Measurements from ENCODE around the gene ATP6V0C. TPM values are rescaled to one million over a fixed set of nuclear protein-coding genes. Genes with fewer than 3 reads are reported as not detected.
A peak's percentile ranks its signal among the peaks of the same experiment; 100 is the strongest.
"Not testable (repeated sequence)": the region's sequence is repeated elsewhere in the genome, so short reads cannot be mapped to it uniquely, and the experiment has no call there.

ATP6V0C gene
- total and polyA plus RNA-seq, 9 donors: 34.8 to 143 (median 119) TPM

DNA sequence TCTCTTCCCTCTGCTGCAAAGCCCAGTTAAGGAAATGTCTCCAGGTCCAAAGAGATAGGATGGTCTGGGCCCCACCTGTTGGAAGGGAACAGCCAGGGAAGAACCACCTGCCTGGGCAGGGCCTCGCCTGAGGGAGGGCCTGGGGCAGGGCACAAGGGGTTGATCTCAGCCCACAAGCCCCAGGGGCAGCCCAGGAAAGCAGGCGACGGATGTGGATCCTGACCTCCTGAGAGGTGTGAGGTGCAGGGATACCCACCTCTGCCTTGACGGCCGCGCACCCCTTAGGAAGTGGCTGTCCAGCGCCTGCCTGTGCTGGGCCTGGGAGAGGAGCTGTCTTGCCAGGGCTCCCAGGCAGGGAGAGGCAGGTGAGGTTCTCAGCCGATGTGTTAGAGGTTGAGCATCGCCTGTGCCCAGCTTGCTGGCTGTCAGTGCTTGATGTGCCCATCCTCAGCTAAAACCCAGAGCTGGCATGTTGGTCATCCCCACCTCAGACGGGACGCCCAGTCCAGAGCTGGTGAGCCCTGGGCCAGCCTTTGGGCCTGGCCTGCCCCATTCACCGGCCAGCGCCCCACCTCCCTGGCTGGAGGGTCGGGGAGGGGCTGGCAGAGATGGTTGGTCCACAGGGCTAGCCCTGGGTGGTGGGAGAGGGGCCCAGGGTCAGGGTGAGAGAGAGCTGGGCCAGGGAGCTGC is 17.0 kb downstream of the ATP6V0C start:
- Histone ChIP-seq H3K27ac (peak overlapping the region; percentile 76 to 88), H3K4me3 (no peak overlapping the region), H3K27me3 (no peaks in the 10 kb centered on the region), H3K9me3 (no peaks in the 10 kb centered on the region), H3K4me1 (ENCODE audit: insufficient read depth) (peaks cover 2% of the 10 kb centered on the region), H3K36me3 (no peaks in the 10 kb centered on the region)
- TF ChIP-seq, protein P1, sequence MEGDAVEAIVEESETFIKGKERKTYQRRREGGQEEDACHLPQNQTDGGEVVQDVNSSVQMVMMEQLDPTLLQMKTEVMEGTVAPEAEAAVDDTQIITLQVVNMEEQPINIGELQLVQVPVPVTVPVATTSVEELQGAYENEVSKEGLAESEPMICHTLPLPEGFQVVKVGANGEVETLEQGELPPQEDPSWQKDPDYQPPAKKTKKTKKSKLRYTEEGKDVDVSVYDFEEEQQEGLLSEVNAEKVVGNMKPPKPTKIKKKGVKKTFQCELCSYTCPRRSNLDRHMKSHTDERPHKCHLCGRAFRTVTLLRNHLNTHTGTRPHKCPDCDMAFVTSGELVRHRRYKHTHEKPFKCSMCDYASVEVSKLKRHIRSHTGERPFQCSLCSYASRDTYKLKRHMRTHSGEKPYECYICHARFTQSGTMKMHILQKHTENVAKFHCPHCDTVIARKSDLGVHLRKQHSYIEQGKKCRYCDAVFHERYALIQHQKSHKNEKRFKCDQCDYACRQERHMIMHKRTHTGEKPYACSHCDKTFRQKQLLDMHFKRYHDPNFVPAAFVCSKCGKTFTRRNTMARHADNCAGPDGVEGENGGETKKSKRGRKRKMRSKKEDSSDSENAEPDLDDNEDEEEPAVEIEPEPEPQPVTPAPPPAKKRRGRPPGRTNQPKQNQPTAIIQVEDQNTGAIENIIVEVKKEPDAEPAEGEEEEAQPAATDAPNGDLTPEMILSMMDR (IDR thresholded peaks at IDR 0.05): no peak
- no peak for TF ChIP-seq EP300 (IDR thresholded peaks at IDR 0.05)
- TF ChIP-seq POLR2A (IDR thresholded peaks at IDR 0.05): no peak
- WGBS, 3 donors: 81 to 85% (median 83%) methylated on average over 14 of the region's 14 CpGs
- peak in 3 of 5 donors; percentile 31 to 55 (median 49) for DNase-seq
- intact Hi-C loops (cut with DNase I): no loop called here

DNA sequence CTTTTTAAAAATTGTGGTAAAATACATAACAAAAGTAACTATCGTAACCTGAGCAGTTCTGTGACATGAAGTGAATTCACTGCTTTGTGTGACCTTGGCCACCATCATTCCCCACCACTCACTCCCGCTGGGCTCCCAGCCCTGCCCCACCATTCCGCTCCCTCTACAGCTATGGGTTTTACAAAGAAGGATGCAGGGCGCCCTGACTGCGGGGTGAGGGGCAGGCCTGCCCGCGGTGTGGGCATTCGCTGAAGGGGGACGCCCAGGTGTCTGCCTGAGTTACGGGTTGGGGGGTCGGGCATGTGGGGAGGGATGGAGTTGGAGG is 17.6 kb downstream of the ATP6V0C start, which contains the start of gene CEMP1:
CEMP1 (minus strand) TSS at position 38 of the 325 bp plus-strand sequence. CDS start 335 bp downstream, outside the sequence.
- Histone ChIP-seq H3K27ac (peak within 1 kb of the TSS; percentile 88 to 90), H3K4me1 (ENCODE audit: insufficient read depth) (peaks cover 2% of the 10 kb centered on the region), H3K4me3 (peak within 1 kb of the TSS; percentile 54), H3K36me3 (no peaks in the 10 kb centered on the region), H3K9me3 (no peaks in the 10 kb centered on the region), H3K27me3 (no peaks in the 10 kb centered on the region)
- no peak for DNase-seq
- TF ChIP-seq, protein P1 (IDR thresholded peaks at IDR 0.05): no peak
- no peak for TF ChIP-seq POLR2A (IDR thresholded peaks at IDR 0.05)
- no peak for TF ChIP-seq EP300 (IDR thresholded peaks at IDR 0.05)
- intact Hi-C loops (cut with DNase I): no loop called here
- WGBS, 3 donors: 10 to 13% (median 12%) methylated on average over 11 of the region's 11 CpGs

DNA sequence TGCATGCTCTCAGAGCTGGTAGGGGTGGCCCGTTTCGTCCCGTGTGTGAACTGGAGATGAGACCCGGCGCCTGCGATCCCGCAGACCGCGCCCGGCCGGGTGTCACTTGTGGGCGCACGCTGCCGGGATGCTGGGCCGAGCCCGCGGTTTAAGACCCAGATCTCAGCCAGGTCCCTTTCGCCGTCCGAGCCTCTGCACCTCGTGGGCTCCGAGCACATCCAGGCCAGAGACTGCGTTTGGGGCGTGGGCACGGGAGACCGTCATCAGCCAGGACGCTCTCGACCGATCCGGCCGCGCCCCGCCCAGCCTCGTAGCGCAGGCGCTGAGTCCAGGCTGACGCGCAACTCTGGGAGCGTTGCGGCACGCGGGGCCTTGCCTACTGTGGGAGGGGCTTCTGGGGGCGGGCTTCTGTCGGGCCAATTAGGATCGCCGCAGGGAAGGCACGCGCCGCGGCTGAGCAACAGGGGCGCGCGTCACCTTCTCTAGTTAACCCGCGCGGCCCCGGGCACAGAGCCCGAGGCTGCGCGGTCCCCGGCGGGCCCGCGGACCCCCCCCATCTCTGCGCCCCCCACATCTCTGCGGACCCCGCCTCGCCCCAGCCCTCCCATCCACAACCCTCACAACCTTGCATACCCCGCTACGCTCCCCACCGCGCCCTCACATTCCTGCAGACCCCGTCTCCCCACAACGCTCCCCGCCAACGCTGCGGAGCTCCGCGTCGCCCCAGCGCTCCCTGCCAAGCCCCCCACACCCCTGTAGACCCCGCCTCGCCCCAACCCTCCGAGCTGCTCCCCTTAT is 18.1 kb downstream of the ATP6V0C start:
- Histone ChIP-seq H3K9me3 (no peaks in the 10 kb centered on the region), H3K36me3 (no peaks in the 10 kb centered on the region), H3K4me3 (peak overlapping the region; percentile 54), H3K4me1 (ENCODE audit: insufficient read depth) (peaks cover 3% of the 10 kb centered on the region), H3K27me3 (no peaks in the 10 kb centered on the region), H3K27ac (peak overlapping the region; percentile 88 to 90)
- intact Hi-C loops (cut with DNase I): no loop called here
- TF ChIP-seq POLR2A (IDR thresholded peaks at IDR 0.05) (peak; percentile 66), EP300 (IDR thresholded peaks at IDR 0.05) (peak; percentile 37)
- TF ChIP-seq, protein P1 (IDR thresholded peaks at IDR 0.05): no peak
- WGBS, 3 donors: 0 to 1% (median 0%) methylated on average over 71 to 84 of the region's 84 CpGs
- peak; percentile 98 to 99 (median 98) for DNase-seq

DNA sequence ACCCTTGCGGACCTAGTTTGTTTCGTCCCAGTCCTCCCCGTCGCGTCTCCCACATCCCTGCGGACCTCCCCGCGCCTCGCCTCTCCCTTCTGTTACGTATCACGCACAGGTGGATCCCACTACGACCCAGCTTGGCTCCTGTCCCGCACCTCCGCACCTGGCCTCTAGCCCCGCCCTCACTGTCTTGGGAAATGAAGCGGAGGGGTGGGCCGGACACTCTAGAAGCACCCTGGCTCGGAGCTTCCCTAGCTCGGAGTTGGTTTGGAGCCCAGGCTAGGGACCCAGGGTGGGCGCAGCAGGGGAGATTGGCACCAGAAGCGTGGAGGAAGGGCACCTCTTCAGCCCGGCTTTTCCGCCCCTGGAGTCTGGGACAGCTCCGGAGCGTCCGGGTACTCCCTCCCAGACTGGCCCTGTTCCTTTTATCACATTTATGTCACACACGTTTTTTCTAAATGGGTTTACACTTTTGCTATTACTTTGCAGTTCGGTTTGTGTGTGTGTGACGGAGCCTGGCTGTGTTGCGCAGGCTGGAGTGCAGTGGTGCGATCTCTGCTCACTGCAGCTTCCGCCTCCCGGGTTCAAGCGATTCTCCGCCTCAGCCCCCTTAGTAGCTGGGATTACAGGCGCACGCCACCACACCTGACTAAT is 18.9 kb downstream of the ATP6V0C start:
- Histone ChIP-seq H3K9me3 (no peaks in the 10 kb centered on the region), H3K4me1 (ENCODE audit: insufficient read depth) (peaks cover 5% of the 10 kb centered on the region), H3K27me3 (no peaks in the 10 kb centered on the region), H3K36me3 (no peaks in the 10 kb centered on the region), H3K27ac (peak overlapping the region; percentile 88 to 90), H3K4me3 (peak overlapping the region; percentile 54)
- 1 to 2% (median 2%) methylated on average over 37 of the region's 37 CpGs for WGBS, 3 donors
- peak; percentile 73 to 85 (median 83) for DNase-seq
- TF ChIP-seq EP300 (IDR thresholded peaks at IDR 0.05) (no peak), POLR2A (IDR thresholded peaks at IDR 0.05) (no peak)
- TF ChIP-seq, protein P1 (IDR thresholded peaks at IDR 0.05): no peak
- intact Hi-C loops (cut with DNase I): no loop called here

DNA sequence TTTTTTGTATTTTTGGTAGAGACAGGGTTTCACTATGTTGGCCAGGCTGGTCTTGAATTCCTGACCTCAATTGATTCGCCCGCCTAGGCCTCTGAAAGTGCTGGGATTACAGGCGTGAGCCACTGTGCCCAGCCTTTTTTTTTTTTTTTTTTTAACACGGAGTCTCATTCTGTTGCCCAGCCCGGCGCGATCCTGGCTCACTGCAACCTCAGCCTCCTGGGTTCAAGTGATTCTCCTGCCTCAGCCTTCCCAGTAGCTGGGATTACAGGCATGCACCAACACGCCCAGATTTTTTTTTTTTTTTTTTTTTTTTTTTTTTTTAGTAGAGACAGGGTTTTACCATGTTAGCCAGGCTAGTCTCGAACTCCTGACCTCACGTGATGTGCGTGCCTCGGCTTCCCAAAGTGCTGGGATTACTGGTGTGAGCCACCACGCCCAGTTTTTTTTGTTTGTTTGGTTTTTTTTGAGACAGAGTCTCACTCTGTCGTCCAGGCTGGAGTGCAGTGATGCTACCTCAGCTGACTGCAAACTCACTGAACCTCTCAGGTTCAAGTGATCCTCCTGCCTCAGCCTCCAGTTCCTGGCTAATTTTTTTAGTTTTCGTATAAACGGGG is 19.5 kb downstream of the ATP6V0C start:
- H3K27me3 ChIP-seq; H3K9me3 ChIP-seq; H3K36me3 ChIP-seq; intact Hi-C loops (cut with DNase I); H3K4me1 ChIP-seq (ENCODE audit: insufficient read depth): not testable (repeated sequence)
- peak in 3 of 5 donors; percentile 38 to 42 (median 41) for DNase-seq
- Histone ChIP-seq H3K4me3 (peak overlapping the region; percentile 54), H3K27ac (peak overlapping the region; percentile 88 to 90)
- 28 to 46% (median 41%) methylated on average over 16 of the region's 16 CpGs for WGBS, 3 donors

Measured in ovary (tissue), 9 donors.